ENCODE measurements around the gene MDN1. TPM values are rescaled to one million over a fixed set of nuclear protein-coding genes. Genes with fewer than 3 reads are reported as not detected.

The MDN1 gene
- total RNA-seq, 4 donors from 2014 or later, result 7.1 to 46.5 (median 34.5) TPM

- DNase-seq, result no peak
- H3K4me3 ChIP-seq, result no peak overlapping the region
- no peak overlapping the region for H3K27ac ChIP-seq
- TF ChIP-seq POLR2A (IDR thresholded peaks at IDR 0.05) (no peak), CTCF (IDR thresholded peaks at IDR 0.05) (no peak)
- H3K4me1 ChIP-seq, result no peaks in the 10 kb centered on the region
- H3K36me3 ChIP-seq, result no peaks in the 10 kb centered on the region
- intact Hi-C loops (cut with DNase I; ENCODE audit: low total_unique reads), result no loop called here
- H3K9me3 ChIP-seq, result no peaks in the 10 kb centered on the region
- H3K27me3 ChIP-seq, result no peaks in the 10 kb centered on the region
Observed at GRCh38 chr6:89799096-89799495, 20.5 kb downstream of the MDN1 start.

DNA sequence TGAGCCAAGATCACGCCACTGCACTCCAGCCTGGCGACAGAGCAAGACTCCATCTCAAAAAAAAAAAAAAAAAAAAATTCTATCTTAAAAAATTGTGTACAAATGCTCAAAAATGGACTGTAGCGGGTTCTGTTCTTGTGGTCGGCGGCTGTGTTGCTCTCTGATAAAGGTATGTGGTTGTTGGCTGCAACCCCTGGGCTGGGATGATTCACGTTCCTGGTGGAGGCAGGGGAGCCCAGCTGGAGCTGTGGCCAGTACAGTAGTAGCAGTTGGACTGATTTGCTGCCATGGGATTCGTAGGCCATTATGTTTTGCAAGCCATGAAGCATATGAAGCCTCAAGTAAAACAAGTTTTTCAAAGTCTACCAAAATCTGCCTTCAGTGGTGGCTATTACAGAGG is 22.3 kb downstream of the MDN1 start:
- Histone ChIP-seq H3K9me3 (no peaks in the 10 kb centered on the region), H3K4me3 (no peak overlapping the region), H3K4me1 (no peaks in the 10 kb centered on the region), H3K27me3 (no peaks in the 10 kb centered on the region), H3K27ac (no peak overlapping the region), H3K36me3 (no peaks in the 10 kb centered on the region)
- intact Hi-C loops (cut with DNase I; ENCODE audit: low total_unique reads), result no loop called here
- no peak for DNase-seq
- TF ChIP-seq CTCF (IDR thresholded peaks at IDR 0.05) (no peak), POLR2A (IDR thresholded peaks at IDR 0.05) (no peak)

- TF ChIP-seq CTCF (IDR thresholded peaks at IDR 0.05) (no peak), POLR2A (IDR thresholded peaks at IDR 0.05) (no peak)
- no peak overlapping the region for H3K4me3 ChIP-seq
- H3K36me3 ChIP-seq, result no peaks in the 10 kb centered on the region
- no peaks in the 10 kb centered on the region for H3K27me3 ChIP-seq
- H3K9me3 ChIP-seq, result no peaks in the 10 kb centered on the region
- intact Hi-C loops (cut with DNase I; ENCODE audit: low total_unique reads), result no loop called here
- H3K4me1 ChIP-seq, result no peaks in the 10 kb centered on the region
- DNase-seq, result no peak
- H3K27ac ChIP-seq, result no peak overlapping the region
Observed at GRCh38 chr6:89794324-89794723, 25.3 kb downstream of the MDN1 start.

DNA sequence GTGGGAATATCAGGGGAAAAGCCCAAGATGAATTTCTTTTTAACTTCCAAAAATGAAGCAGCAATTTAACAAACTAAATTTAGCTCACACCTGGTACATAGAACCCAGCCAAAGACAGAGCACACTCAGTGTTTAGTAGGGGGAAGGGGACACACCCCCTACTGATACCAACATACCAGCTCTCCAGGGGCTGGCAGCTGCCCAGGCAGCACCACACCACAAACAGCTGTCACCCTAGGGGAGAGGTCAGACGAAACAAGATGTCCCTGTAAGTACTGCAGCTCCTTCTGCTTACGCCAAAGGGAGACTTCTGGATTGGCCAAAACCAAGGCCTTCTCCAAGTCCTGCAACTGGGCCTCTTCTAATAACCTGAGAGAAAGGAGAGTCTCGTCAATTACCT is 26.0 kb downstream of the MDN1 start:
- intact Hi-C loops (cut with DNase I; ENCODE audit: low total_unique reads), result no loop called here
- TF ChIP-seq CTCF (IDR thresholded peaks at IDR 0.05), result no peak

DNA sequence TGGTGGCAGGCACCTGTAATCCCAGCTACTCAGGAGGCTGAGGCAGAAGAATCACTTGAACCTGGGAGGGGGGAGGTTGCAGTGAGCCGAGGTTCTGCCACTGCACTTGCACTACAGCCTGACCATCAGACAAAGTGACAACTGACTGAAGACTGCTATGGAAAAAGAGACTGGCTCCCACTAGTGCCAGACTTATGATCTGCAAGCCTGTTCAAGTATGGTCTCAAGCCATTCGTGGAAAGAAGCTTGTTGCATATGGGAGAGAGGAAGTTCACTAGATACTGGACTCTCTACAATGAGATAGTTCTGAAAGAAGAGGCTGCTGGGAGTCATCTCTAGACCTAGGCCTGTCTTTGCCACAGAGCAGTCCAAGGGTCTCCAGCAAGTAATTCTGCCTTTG is 26.7 kb downstream of the MDN1 start:
- Histone ChIP-seq H3K9me3 (no peaks in the 10 kb centered on the region), H3K4me3 (no peak overlapping the region), H3K27me3 (no peaks in the 10 kb centered on the region), H3K36me3 (no peaks in the 10 kb centered on the region), H3K4me1 (no peaks in the 10 kb centered on the region), H3K27ac (no peak overlapping the region)
- DNase-seq, result no peak
- intact Hi-C loops (cut with DNase I; ENCODE audit: low total_unique reads), result no loop called here
- TF ChIP-seq CTCF (IDR thresholded peaks at IDR 0.05) (no peak), POLR2A (IDR thresholded peaks at IDR 0.05) (no peak)

More for the DNA sequence above, 26.0 kb downstream of the MDN1 start:
- DNase-seq, result no peak
- H3K27ac ChIP-seq, result no peak overlapping the region
- no peaks in the 10 kb centered on the region for H3K36me3 ChIP-seq
- no peaks in the 10 kb centered on the region for H3K9me3 ChIP-seq
- no peaks in the 10 kb centered on the region for H3K4me1 ChIP-seq
- no peak overlapping the region for H3K4me3 ChIP-seq
- H3K27me3 ChIP-seq, result no peaks in the 10 kb centered on the region

All from uterus (tissue), 4 donors.